HepG2 (cell line): ENCODE results near the gene SEPHS1. TPM values are rescaled to one million over a fixed set of nuclear protein-coding genes. Genes with fewer than 3 reads are reported as not detected.

ENCODE experiments used
- CREM ChIP-seq, 2 experiments: sonication (generic) in 1 of 2; formaldehyde crosslinking in 1 of 2; IDR thresholded peaks; 2 replicates each; pipeline versions ENCODE4 v1.4.0 to v1.6.1; 2016 to 2020; ENCODE audit warnings: antibody characterized with exemption in 1 of 2, mild to moderate bottlenecking in 1 of 2, missing genetic modification reagents in 1 of 2
- DNMT1 ChIP-seq: sonication (generic); formaldehyde crosslinking; IDR thresholded peaks from 2 replicates; pipeline ENCODE4 v1.5.1; 2020; ENCODE audit warnings: mild to moderate bottlenecking, missing genetic modification reagents
- HNF1B ChIP-seq: sonication (generic); formaldehyde crosslinking; IDR thresholded peaks from 2 replicates; pipeline ENCODE4 v1.5.1; 2020; ENCODE audit warnings: mild to moderate bottlenecking, moderate library complexity, missing genetic modification reagents
- HNRNPH1 ChIP-seq: fragments of 200-400 bp; formaldehyde crosslinking; optimal IDR thresholded peaks from 2 replicates; pipeline ENCODE3; 2017; ENCODE audit warnings: mild to moderate bottlenecking, low read depth, low read length
- KLF15 ChIP-seq: sonication (generic); formaldehyde crosslinking; IDR thresholded peaks from 2 replicates; pipeline ENCODE4 v1.8.1; 2023; ENCODE audit warnings: borderline replicate concordance, mild to moderate bottlenecking, inconsistent platforms, missing genetic modification reagents, mixed read lengths
- MAFF ChIP-seq: IDR thresholded peaks from 2 replicates; pipeline ENCODE4 v1.6.1; 2011; ENCODE audit warnings: low read depth, low read length, improper control_type of control experiment
- NFE2L1 ChIP-seq: sonication (generic); formaldehyde crosslinking; IDR thresholded peaks from 2 replicates; pipeline ENCODE4 v1.4.0; 2020; ENCODE audit warnings: missing genetic modification reagents, mild to moderate bottlenecking, borderline replicate concordance
- NR2F2 ChIP-seq: IDR thresholded peaks from 2 replicates; pipeline ENCODE4 v1.6.1; 2012; ENCODE audit warnings: low read depth, inconsistent platforms, borderline replicate concordance
- SETDB1 ChIP-seq: sonication (generic); formaldehyde crosslinking; IDR thresholded peaks from 2 replicates; pipeline ENCODE4 v1.5.1; 2020; ENCODE audit warnings: missing genetic modification reagents, mild to moderate bottlenecking, borderline replicate concordance
- SOX6 ChIP-seq, 2 experiments: fragments of 450-650 bp in 1 of 2; sonication (generic) in 1 of 2; formaldehyde crosslinking in 1 of 2; IDR thresholded peaks; 2 replicates each; pipeline versions ENCODE4 v1.4.0 to v1.6.1; 2017 to 2020; ENCODE audit warnings: antibody characterized with exemption in 1 of 2, mild to moderate bottlenecking in 1 of 2, missing genetic modification reagents in 1 of 2
- UBTF ChIP-seq: sonication (generic); formaldehyde crosslinking; IDR thresholded peaks from 2 replicates; pipeline ENCODE4 v1.4.0; 2020; ENCODE audit warnings: mild to moderate bottlenecking, missing genetic modification reagents
- ZBTB20 ChIP-seq: sonication (generic); formaldehyde crosslinking; IDR thresholded peaks from 2 replicates; pipeline ENCODE4 v1.8.1; 2023; ENCODE audit warnings: missing genetic modification reagents, low read depth, mild to moderate bottlenecking, borderline replicate concordance
- ZNF12 ChIP-seq: sonication (generic); formaldehyde crosslinking; IDR thresholded peaks from 2 replicates; pipeline ENCODE4 v1.5.0; 2020; ENCODE audit warnings: missing genetic modification reagents
- ZNF260 ChIP-seq: sonication (generic); formaldehyde crosslinking; IDR thresholded peaks from 2 replicates; pipeline ENCODE4 v1.4.0; 2020; ENCODE audit warnings: missing genetic modification reagents, low read depth, mild to moderate bottlenecking, borderline replicate concordance
- ZNF484 ChIP-seq: sonication (generic); formaldehyde crosslinking; IDR thresholded peaks from 2 replicates; pipeline ENCODE4 v1.5.1; 2020; ENCODE audit warnings: mild to moderate bottlenecking, low read depth, missing genetic modification reagents, borderline replicate concordance
- ZNF552 ChIP-seq: sonication (generic); formaldehyde crosslinking; IDR thresholded peaks from 2 replicates; pipeline ENCODE4 v1.9.0; 2022; ENCODE audit warnings: missing genetic modification reagents, mild to moderate bottlenecking, borderline replicate concordance
- ZNF556 ChIP-seq: sonication (generic); formaldehyde crosslinking; IDR thresholded peaks from 2 replicates; pipeline ENCODE4 v1.4.0; 2020; ENCODE audit warnings: mild to moderate bottlenecking, missing genetic modification reagents, borderline replicate concordance
- ZNF747 ChIP-seq: sonication (generic); formaldehyde crosslinking; IDR thresholded peaks from 2 replicates; pipeline ENCODE4 v1.8.1; 2023; ENCODE audit warnings: missing genetic modification reagents, mild to moderate bottlenecking, borderline replicate concordance
- ZNF780A ChIP-seq: sonication (generic); formaldehyde crosslinking; IDR thresholded peaks from 2 replicates; pipeline ENCODE4 v1.8.0; 2022; ENCODE audit warnings: mild to moderate bottlenecking, missing genetic modification reagents, moderate library complexity
- ZNF83 ChIP-seq: sonication (generic); formaldehyde crosslinking; IDR thresholded peaks from 2 replicates; pipeline ENCODE4 v1.4.0; 2020; ENCODE audit warnings: missing genetic modification reagents, mild to moderate bottlenecking, borderline replicate concordance
- ZSCAN9 ChIP-seq: IDR thresholded peaks from 2 replicates; pipeline ENCODE4 v1.6.1; 2016; ENCODE audit warnings: borderline replicate concordance
- ZZZ3 ChIP-seq: sonication (generic); formaldehyde crosslinking; IDR thresholded peaks from 2 replicates; pipeline ENCODE4 v1.4.0; 2020; ENCODE audit warnings: missing genetic modification reagents, mild to moderate bottlenecking, borderline replicate concordance
- polyA plus RNA-seq, 8 experiments: library from polyadenylated mRNA; depleted of rRNA in 3 of 8; stranded (reverse) in 7 of 8; unstranded in 1 of 8; fragments of >200 nt; fragmentation: Illumina TruSeq in 4 of 8; extraction: Trizol in 4 of 8; gene quantifications; 2 replicates each; pipeline versions ENCODE4 v1.2.1 to v1.2.3, GENCODE V29; 2011 to 2016; ENCODE audit warnings: low read depth in 4 of 8, missing spikeins in 1 of 8, mixed read lengths in 1 of 8; ENCODE audit not compliant: insufficient read depth in 1 of 8
- total RNA-seq, 5 experiments: library from RNA; depleted of rRNA; stranded (reverse); fragments of >200 nt; fragmentation: Illumina TruSeq; extraction: Trizol; gene quantifications; 2 replicates each; pipeline ENCODE4 v1.2.3, GENCODE V29; 2016; ENCODE audit warnings: low read depth in 1 of 5
- TF ChIP-seq, protein P1 (sequence below): IDR thresholded peaks from 2 replicates; pipeline ENCODE4 v1.6.1; 2016; ENCODE audit warnings: low read depth, control low read depth

SEPHS1 gene
- total and polyA plus RNA-seq, 2 of the 13 experiments (the other 11 are each of a cell fraction or from before 2014, with no cell fraction given), result 57.8 to 61.5 TPM

DNA sequence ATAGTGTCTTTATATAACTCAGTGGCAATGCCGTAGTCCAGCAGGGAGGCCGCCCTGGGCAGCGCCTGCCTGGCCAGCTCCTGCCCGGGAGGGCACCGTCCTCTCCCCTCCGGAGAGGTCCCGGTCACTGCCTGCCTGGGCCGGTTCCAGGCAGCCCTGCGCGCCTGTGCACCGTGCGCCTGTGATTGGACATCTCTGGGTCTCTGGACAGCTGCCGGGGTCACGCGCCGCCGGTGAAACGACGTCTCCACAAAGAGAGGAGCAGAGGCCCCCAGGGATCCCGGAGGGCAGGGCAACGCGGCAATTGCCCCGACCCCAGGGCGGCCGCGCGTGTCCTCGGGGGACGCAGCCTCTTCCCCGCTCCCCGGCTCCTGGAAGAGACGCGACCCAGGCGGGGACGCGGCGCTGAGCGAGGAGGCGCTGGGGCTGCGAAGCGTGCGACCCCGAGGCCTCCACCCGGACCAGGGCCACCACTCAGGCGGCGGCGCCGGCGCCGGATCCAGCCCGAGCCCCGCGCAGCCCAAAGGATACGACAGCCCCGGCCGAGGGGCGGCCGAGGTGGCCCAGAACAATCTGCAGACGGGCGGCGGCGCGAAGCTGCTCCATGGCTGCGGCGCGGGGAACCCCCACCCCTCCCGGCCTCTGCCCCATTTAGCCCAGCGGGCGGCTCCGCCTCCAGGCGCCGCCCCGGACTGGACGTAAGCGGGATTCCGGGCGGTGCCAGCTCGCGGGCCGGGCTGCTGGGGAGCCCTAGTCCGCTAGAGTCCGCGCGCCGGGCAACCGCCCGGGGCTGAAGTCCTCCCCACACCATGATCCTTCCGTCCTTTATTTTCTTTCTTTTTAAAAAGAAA is 48.4 kb downstream of the SEPHS1 start, which contains the start of gene PHYH (continued):
- TF ChIP-seq MAFF, result no peak
- TF ChIP-seq SOX6 (IDR thresholded peaks at IDR 0.05), result no peak
- no peak for TF ChIP-seq SOX6 (CRISPR knock-in tag; IDR thresholded peaks at IDR 0.05)
- TF ChIP-seq ZNF12 (CRISPR knock-in tag), result no peak
- no peak for TF ChIP-seq HNF1B (CRISPR knock-in tag)
- no peak for TF ChIP-seq SETDB1 (CRISPR knock-in tag)
- TF ChIP-seq ZNF556, result no peak
- no peak; the same call in 1 of the 2 replicates for TF ChIP-seq DNMT1 (CRISPR knock-in tag)
- no peak for TF ChIP-seq ZBTB20 (CRISPR knock-in tag)
- TF ChIP-seq ZNF747 (CRISPR knock-in tag), result peak; percentile 89
- peak; percentile 54; the same call in 1 of the 2 replicates for TF ChIP-seq NR2F2
- TF ChIP-seq CREM (IDR thresholded peaks at IDR 0.05), result peak; percentile 19; the same call in 1 of the 2 replicates
- no peak for TF ChIP-seq CREM (CRISPR knock-in tag; IDR thresholded peaks at IDR 0.05)
- TF ChIP-seq ZNF552 (CRISPR knock-in tag), result no peak
- TF ChIP-seq UBTF (CRISPR knock-in tag), result peak; percentile 85
- no peak for TF ChIP-seq KLF15 (CRISPR knock-in tag)
- no peak for TF ChIP-seq ZSCAN9 (CRISPR knock-in tag)
- TF ChIP-seq HNRNPH1, result no peak
- 0 out of 2 replicates have a peak, but pooled peaks have one; percentile 27 for TF ChIP-seq ZNF780A (CRISPR knock-in tag)
- no peak for TF ChIP-seq ZNF83 (CRISPR knock-in tag)
- TF ChIP-seq, protein P1, sequence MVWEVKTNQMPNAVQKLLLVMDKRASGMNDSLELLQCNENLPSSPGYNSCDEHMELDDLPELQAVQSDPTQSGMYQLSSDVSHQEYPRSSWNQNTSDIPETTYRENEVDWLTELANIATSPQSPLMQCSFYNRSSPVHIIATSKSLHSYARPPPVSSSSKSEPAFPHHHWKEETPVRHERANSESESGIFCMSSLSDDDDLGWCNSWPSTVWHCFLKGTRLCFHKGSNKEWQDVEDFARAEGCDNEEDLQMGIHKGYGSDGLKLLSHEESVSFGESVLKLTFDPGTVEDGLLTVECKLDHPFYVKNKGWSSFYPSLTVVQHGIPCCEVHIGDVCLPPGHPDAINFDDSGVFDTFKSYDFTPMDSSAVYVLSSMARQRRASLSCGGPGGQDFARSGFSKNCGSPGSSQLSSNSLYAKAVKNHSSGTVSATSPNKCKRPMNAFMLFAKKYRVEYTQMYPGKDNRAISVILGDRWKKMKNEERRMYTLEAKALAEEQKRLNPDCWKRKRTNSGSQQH, result no peak
- TF ChIP-seq ZNF260 (CRISPR knock-in tag), result no peak
- TF ChIP-seq NFE2L1 (CRISPR knock-in tag), result no peak
- 0 out of 2 replicates have a peak, but pooled peaks have one; percentile 75 for TF ChIP-seq ZNF484 (CRISPR knock-in tag)
- no peak for TF ChIP-seq ZZZ3 (CRISPR knock-in tag)
